Panc1 (cell line): Measurements from ENCODE around the gene RASSF7. TPM values are rescaled to one million over a fixed set of nuclear protein-coding genes. Genes with fewer than 3 reads are reported as not detected.
"Not testable (repeated sequence)": the region's sequence is repeated elsewhere in the genome, so short reads cannot be mapped to it uniquely, and the experiment has no call there.

Experiments
- ATAC-seq: fragments of 200-7000 bp; cut with Tn5 transposase; 2 replicates; pipeline ENCODE4 v1.9.1; 2020; ENCODE audit warnings: mild to moderate bottlenecking, moderate library complexity
- BruUV-seq: library from RNA; stranded (reverse); fragments of 400-500 nt; replicated peaks from 2 replicates; lab custom pipeline; 2021; lab: Mats Ljungman, UMichigan
- CTCF ChIA-PET: fragments of 300-600 bp; sonication (Branson Sonifier 250); formaldehyde crosslinking; loops from one replicate; lab custom pipeline; 2022; ENCODE audit warnings: antibody characterized with exemption; lab: Charles Lee
- POLR2A ChIA-PET: fragments of 300-600 bp; sonication (Branson Sonifier 250); formaldehyde crosslinking; loops from one replicate; lab custom pipeline; 2022; ENCODE audit warnings: antibody characterized with exemption; lab: Charles Lee
- DNase-seq: peaks from one replicate; pipeline ENCODE4 v3.0.0-alpha.2; 2010; ENCODE audit warnings: low read depth, low spot score
- H3K27ac ChIP-seq: 2 replicates; pipeline ENCODE4 v1.5.1; 2011; ENCODE audit warnings: mild to moderate bottlenecking, low read length, inconsistent platforms
- H3K27me3 ChIP-seq: fragments of 200-500 bp; sonication (Bioruptor generic); 2 replicates; pipeline ENCODE4 v1.6.0; 2014; ENCODE audit warnings: low read length, inconsistent platforms; ENCODE audit not compliant: control insufficient read depth, insufficient read depth
- H3K36me3 ChIP-seq: fragments of 200-500 bp; sonication (Bioruptor generic); 2 replicates; pipeline ENCODE4 v1.5.1; 2014; ENCODE audit warnings: inconsistent platforms, mild to moderate bottlenecking, low read length, moderate library complexity; ENCODE audit not compliant: control insufficient read depth, insufficient read depth
- H3K4me1 ChIP-seq: 2 replicates; pipeline ENCODE4 v1.5.1; 2011; ENCODE audit warnings: inconsistent platforms, mild to moderate bottlenecking, low read length, moderate library complexity; ENCODE audit not compliant: control insufficient read depth, insufficient read depth
- H3K4me3 ChIP-seq, 2 experiments: 2 replicates each; pipeline ENCODE4 v1.5.1; 2011 to 2012; ENCODE audit warnings: low read depth in 2 of 2, low read length in 2 of 2, mild to moderate bottlenecking in 2 of 2, inconsistent platforms in 1 of 2, moderate library complexity in 1 of 2
- H3K9me3 ChIP-seq: fragments of 200-500 bp; sonication (Bioruptor generic); 2 replicates; pipeline ENCODE4 v1.5.1; 2014; ENCODE audit warnings: low read depth, mild to moderate bottlenecking, inconsistent platforms, low read length, moderate library complexity; ENCODE audit not compliant: control insufficient read depth, insufficient read depth
- POLR2AphosphoS5 ChIP-seq: IDR thresholded peaks from 2 replicates; pipeline ENCODE4 v1.6.1; 2012; ENCODE audit warnings: mild to moderate bottlenecking, low read depth, low read length, moderate library complexity
- SIN3A ChIP-seq: IDR thresholded peaks from 2 replicates; pipeline ENCODE4 v1.6.1; 2012; ENCODE audit warnings: low read depth, mild to moderate bottlenecking, low read length, moderate library complexity, borderline replicate concordance; ENCODE audit not compliant: insufficient read depth
- TCF7L2 ChIP-seq: IDR thresholded peaks from 2 replicates; pipeline ENCODE4 v1.6.1; 2011; ENCODE audit warnings: mild to moderate bottlenecking, low read depth, low read length, inconsistent platforms
- in situ Hi-C: cut with HindIII; loops from 2 replicates; pipeline ENCODE4 v1.10.0; 2016; ENCODE audit warnings: low sequenced_read_pairs, low pct_unique_long_range_greater_than_20kb
- intact Hi-C: fragments of 100-400 bp; cut with micrococcal nuclease; formaldehyde crosslinking; loops from one replicate; pipeline ENCODE4 v1.10.0; 2022; ENCODE audit not compliant: unreplicated experiment
- total RNA-seq: library from RNA; stranded (reverse); gene quantifications from one replicate; pipeline ENCODE4 v1.2.1, GENCODE V29; 2021; ENCODE audit not compliant: unreplicated experiment
- TF ChIP-seq, protein P1 (sequence below), 2 experiments: IDR thresholded peaks; 2 replicates each; pipeline ENCODE4 v1.6.1; 2011 to 2012; ENCODE audit warnings: low read depth in 2 of 2, control low read depth in 1 of 2, low read length in 1 of 2, mild to moderate bottlenecking in 1 of 2, moderate library complexity in 1 of 2; ENCODE audit not compliant: insufficient read depth in 1 of 2
- TF ChIP-seq, protein P2 (sequence below): fragments of 450-650 bp; IDR thresholded peaks from 2 replicates; pipeline ENCODE4 v1.5.1; 2017; ENCODE audit warnings: mild to moderate bottlenecking

The RASSF7 gene
- total RNA-seq, 1 experiment from 2014 or later: 81.8 TPM

DNA sequence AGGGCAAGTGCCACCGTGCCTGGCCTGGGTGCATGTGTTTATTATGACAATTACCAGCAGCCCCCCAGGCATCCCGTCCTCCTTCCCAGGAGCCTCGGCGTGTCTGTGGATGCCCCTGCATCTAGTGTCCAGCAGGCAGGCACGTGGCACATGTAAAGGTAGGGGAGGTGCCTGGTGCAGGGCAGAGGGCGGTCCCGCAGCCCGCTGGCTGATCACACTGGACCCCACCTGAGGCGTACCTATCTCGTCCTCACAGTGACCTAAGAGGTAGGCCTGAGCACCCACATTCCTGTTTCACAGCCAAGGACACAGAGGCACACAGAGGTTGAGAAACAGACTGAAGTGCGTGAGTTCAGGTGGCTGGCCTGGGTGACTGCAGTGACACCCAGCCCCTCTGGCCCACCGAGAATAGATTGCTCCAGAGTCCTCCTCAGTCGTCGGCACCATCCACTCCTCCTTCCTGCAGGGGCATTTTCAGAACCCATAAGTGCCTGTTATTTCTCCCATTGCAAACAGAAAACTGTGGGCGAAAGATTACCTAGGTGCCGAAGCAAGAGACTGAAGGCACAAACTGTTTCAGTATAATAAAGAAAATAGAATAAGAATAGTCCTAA, 12.5 kb downstream of the RASSF7 start:
- no peaks in the 10 kb centered on the region for H3K9me3 ChIP-seq
- H3K27me3 ChIP-seq: no peaks in the 10 kb centered on the region
- intact Hi-C loops: no loop called here
- CTCF ChIA-PET: no interaction called here
- in situ Hi-C loops: no loop called here
- H3K27ac ChIP-seq: no peak overlapping the region
- TF ChIP-seq TCF7L2 (no peak), POLR2AphosphoS5 (no peak), SIN3A (no peak)
- TF ChIP-seq, protein P1, sequence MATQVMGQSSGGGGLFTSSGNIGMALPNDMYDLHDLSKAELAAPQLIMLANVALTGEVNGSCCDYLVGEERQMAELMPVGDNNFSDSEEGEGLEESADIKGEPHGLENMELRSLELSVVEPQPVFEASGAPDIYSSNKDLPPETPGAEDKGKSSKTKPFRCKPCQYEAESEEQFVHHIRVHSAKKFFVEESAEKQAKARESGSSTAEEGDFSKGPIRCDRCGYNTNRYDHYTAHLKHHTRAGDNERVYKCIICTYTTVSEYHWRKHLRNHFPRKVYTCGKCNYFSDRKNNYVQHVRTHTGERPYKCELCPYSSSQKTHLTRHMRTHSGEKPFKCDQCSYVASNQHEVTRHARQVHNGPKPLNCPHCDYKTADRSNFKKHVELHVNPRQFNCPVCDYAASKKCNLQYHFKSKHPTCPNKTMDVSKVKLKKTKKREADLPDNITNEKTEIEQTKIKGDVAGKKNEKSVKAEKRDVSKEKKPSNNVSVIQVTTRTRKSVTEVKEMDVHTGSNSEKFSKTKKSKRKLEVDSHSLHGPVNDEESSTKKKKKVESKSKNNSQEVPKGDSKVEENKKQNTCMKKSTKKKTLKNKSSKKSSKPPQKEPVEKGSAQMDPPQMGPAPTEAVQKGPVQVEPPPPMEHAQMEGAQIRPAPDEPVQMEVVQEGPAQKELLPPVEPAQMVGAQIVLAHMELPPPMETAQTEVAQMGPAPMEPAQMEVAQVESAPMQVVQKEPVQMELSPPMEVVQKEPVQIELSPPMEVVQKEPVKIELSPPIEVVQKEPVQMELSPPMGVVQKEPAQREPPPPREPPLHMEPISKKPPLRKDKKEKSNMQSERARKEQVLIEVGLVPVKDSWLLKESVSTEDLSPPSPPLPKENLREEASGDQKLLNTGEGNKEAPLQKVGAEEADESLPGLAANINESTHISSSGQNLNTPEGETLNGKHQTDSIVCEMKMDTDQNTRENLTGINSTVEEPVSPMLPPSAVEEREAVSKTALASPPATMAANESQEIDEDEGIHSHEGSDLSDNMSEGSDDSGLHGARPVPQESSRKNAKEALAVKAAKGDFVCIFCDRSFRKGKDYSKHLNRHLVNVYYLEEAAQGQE (IDR thresholded peaks at IDR 0.05; ENCODE audit: insufficient read depth in 1 of 2, low read depth in 2 of 2, low read length in 1 of 2): no peak
- TF ChIP-seq, protein P2, sequence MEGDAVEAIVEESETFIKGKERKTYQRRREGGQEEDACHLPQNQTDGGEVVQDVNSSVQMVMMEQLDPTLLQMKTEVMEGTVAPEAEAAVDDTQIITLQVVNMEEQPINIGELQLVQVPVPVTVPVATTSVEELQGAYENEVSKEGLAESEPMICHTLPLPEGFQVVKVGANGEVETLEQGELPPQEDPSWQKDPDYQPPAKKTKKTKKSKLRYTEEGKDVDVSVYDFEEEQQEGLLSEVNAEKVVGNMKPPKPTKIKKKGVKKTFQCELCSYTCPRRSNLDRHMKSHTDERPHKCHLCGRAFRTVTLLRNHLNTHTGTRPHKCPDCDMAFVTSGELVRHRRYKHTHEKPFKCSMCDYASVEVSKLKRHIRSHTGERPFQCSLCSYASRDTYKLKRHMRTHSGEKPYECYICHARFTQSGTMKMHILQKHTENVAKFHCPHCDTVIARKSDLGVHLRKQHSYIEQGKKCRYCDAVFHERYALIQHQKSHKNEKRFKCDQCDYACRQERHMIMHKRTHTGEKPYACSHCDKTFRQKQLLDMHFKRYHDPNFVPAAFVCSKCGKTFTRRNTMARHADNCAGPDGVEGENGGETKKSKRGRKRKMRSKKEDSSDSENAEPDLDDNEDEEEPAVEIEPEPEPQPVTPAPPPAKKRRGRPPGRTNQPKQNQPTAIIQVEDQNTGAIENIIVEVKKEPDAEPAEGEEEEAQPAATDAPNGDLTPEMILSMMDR: no peak
- DNase-seq (no peak), ATAC-seq (no peak)
- POLR2A ChIA-PET: no interaction called here
- H3K36me3 ChIP-seq: peaks cover 6% of the 10 kb centered on the region; the same call in 1 of the 2 replicates
- no peak overlapping the region for H3K4me3 ChIP-seq
- BruUV-seq: no TSS peak
- peaks cover 31% of the 10 kb centered on the region for H3K4me1 ChIP-seq

DNA sequence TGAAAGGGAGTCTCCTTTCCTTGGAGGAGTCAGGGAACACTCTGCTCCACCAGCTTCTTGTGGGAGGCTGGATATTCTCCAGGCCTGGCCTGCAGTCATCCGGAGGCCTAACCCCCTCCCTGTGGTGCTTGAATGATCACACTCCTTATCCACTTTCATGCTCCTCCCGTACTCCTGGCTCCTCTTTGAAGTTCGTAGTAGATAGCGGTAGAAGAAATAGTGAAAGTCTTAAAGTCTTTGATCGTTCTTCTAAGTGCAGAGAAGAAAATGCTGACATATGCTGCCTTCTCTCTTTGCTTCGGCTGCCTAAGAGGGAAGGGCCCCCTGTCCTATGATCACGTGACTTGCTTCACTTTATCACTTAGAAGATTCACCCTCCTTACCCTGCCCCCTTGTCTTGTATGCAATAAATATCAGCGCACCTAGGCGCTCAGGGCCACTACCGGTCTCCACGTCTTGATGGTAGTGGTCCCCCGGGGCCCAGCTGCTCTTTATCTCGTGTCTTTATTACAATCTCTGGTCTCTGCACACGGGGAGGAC, 13.3 kb downstream of the RASSF7 start:
- CTCF ChIA-PET, intact Hi-C loops, H3K27ac ChIP-seq, H3K36me3 ChIP-seq, H3K9me3 ChIP-seq, DNase-seq, POLR2A ChIA-PET, ATAC-seq, H3K27me3 ChIP-seq, in situ Hi-C loops: not testable (repeated sequence)
- TF ChIP-seq TCF7L2: 0 out of 2 replicates have a peak, but pooled peaks have one; percentile 21
- peaks cover 32% of the 10 kb centered on the region for H3K4me1 ChIP-seq
- H3K4me3 ChIP-seq: peak overlapping the region in 1 of 2 experiments; percentile 83; a peak in 1 of 4 replicates
- BruUV-seq: TSS peak; percentile 83
